Spleen (tissue), 7 donors: ENCODE measurements around the gene HIPK3.

ENCODE experiments used
- POLR2A ChIP-seq, 3 donors: fragments of 450-650 bp; IDR thresholded peaks; one replicate each; pipeline ENCODE4 v1.5.1; 2017; ENCODE audit warnings: antibody characterized with exemption in 3 of 3, mild to moderate bottlenecking in 1 of 3
- TF ChIP-seq, protein P1 (sequence below), 11 experiments: fragments of 200-600 bp in 7 of 11; fragments of 450-650 bp in 4 of 11; sonication (generic) in 4 of 11; IDR thresholded peaks in 8 of 11; conservative IDR thresholded peaks in 3 of 11; 1 replicate in 7 of 11; 2 replicates in 4 of 11; pipeline versions ENCODE4 v1.4.0 to v1.8.0; 2016 to 2021; ENCODE audit warnings: antibody characterized with exemption in 11 of 11, inconsistent platforms in 4 of 11, mild to moderate bottlenecking in 1 of 11
- donor health status: DM: no; HTN: no; CAD: no; lungs with moderate emphysema.
- donor health status: DM: no; HTN: no; CAD: no.
- donor health status: DM: no; HTN: no; CAD: no.

DNA sequence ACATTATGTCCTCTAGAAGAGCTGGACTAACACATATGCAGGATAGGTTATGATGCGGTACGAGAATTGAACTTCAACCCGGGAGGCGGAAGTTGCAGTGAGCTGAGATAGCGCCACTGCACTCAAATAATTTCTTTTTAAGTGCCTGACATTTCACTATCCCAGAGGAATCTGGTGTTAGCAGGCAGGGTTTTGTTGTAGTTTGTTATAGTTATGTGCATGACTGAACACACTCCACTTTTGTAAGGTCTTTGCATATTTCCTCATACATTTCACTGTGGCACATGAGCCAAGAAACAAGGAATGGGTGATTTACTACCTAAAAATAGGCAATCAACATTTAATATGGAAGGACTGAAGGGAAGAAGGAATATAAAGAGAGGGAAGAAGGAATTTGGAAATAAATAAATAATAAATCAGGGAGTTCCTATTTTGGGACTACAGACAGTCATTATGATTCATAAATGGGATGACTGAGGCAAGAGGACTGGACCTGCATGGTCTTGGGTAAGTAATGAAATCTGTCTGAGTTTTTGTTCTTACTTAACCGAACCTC is 8.7 kb upstream of the HIPK3 start:
- TF ChIP-seq, protein P1, sequence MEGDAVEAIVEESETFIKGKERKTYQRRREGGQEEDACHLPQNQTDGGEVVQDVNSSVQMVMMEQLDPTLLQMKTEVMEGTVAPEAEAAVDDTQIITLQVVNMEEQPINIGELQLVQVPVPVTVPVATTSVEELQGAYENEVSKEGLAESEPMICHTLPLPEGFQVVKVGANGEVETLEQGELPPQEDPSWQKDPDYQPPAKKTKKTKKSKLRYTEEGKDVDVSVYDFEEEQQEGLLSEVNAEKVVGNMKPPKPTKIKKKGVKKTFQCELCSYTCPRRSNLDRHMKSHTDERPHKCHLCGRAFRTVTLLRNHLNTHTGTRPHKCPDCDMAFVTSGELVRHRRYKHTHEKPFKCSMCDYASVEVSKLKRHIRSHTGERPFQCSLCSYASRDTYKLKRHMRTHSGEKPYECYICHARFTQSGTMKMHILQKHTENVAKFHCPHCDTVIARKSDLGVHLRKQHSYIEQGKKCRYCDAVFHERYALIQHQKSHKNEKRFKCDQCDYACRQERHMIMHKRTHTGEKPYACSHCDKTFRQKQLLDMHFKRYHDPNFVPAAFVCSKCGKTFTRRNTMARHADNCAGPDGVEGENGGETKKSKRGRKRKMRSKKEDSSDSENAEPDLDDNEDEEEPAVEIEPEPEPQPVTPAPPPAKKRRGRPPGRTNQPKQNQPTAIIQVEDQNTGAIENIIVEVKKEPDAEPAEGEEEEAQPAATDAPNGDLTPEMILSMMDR (IDR thresholded peaks at IDR 0.05 in 8 of 11, conservative IDR thresholded peaks at IDR 0.05 in 3 of 11) = no peak
- TF ChIP-seq POLR2A (IDR thresholded peaks at IDR 0.05) = no peak
